Measurements from ENCODE around the gene PCP4L1.
"Not testable (repeated sequence)": the region's sequence is repeated elsewhere in the genome, so short reads cannot be mapped to it uniquely, and the experiment has no call there.

Gene PCP4L1

GRCh38 chr1:161258439-161259344 lies at the start of gene PCP4L1:
PCP4L1 (plus strand) TSS chr1:161258745; CDS start chr1:161258975, 230 bp downstream.
- peak; percentile 32 for DNase-seq

DNA sequence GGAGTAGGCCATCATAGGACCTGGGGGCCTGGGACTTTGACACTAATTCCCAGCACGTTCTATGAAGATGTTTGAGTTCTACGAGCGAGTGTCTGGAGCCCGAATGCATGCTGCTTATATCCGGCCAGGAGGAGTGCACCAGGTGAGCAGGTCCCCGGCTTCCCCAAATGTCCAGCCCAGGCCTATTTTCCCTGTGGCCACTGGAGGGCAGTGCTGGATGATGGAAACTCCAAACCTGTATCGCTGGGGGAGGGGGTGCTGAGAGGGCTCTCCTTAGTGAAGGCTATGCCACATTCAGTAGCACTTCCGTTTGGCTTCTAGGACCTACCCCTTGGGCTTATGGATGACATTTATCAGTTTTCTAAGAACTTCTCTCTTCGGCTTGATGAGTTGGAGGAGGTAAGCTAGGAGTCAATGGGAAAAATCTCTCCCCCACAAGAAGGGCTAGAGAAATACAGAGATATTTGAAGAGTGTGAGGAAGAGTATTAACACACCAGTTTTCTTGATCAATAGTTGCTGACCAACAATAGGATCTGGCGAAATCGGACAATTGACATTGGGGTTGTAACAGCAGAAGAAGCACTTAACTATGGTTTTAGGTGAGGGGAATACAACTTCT lies 48.6 kb upstream of the PCP4L1 start:
- peak; percentile 79 for DNase-seq

- DNase-seq = no peak
Observed at GRCh38 chr1:161214369-161214768, 44.2 kb upstream of the PCP4L1 start.

DNA sequence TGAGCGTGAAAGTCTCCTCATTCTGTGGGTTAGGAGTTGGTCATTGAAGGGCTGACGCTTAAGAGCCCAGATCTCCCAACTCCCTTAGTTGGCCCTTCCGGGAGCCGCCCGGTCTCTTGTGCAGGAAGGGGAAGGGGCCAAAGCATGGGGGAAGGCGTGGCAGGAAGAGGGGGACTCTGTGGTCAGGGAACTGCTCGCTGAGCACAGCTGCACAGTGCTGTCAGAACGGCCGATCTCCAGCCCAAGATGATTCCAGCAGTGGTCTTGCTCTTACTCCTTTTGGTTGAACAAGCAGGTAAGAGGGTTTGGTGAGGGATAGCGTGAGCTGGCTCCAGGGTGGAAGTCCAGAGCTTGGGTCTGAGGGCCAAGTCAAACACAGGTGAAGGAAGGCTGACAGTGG lies 43.5 kb upstream of the PCP4L1 start, which contains the start of gene FCER1G:
Gene FCER1G (plus strand): TSS at position 220 of the 400 bp plus-strand sequence. CDS start 27 bp downstream, at position 247.
- no peak for DNase-seq

- DNase-seq = peak; percentile 39
Observed at GRCh38 chr1:161216945-161217712, 41.4 kb upstream of the PCP4L1 start.

- no peak for DNase-seq
Observed at GRCh38 chr1:161217831-161218230, 40.7 kb upstream of the PCP4L1 start.

DNA sequence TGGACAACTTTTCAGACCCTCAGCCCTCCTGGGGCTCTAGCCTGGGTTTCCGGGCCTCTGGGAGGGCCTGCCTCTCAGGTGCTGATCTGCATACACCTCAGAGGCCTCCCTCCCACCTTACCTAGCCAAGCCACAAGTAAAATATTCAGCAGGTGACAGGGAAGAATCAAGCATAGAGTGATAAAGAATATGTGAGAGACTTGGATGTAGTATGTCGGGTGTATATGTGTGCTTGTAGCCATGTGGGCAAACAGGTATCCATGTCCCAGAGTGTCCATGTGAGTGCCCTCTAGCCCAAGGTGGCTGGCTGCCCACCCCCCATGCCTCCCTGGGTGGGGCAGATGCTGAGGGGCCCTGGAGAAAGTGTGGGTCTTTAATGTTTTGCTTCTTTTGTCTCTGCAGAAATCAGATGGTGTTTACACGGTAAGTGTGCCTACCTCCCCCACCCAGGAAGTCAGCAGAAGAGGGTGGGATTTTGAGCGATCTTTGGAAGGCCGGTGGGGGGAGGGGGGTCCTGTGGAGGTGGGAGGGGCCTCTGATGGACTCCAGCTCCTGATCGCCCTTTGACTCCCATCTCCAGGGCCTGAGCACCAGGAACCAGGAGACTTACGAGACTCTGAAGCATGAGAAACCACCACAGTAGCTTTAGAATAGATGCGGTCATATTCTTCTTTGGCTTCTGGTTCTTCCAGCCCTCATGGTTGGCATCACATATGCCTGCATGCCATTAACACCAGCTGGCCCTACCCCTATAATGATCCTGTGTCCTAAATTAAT lies 40.1 kb upstream of the PCP4L1 start:
- no peak for DNase-seq

GRCh38 chr1:161219078-161219892 lies 39.3 kb upstream of the PCP4L1 start:
- DNase-seq = no peak

GRCh38 chr1:161220002-161220401 lies 38.5 kb upstream of the PCP4L1 start:
- DNase-seq = no peak

DNA sequence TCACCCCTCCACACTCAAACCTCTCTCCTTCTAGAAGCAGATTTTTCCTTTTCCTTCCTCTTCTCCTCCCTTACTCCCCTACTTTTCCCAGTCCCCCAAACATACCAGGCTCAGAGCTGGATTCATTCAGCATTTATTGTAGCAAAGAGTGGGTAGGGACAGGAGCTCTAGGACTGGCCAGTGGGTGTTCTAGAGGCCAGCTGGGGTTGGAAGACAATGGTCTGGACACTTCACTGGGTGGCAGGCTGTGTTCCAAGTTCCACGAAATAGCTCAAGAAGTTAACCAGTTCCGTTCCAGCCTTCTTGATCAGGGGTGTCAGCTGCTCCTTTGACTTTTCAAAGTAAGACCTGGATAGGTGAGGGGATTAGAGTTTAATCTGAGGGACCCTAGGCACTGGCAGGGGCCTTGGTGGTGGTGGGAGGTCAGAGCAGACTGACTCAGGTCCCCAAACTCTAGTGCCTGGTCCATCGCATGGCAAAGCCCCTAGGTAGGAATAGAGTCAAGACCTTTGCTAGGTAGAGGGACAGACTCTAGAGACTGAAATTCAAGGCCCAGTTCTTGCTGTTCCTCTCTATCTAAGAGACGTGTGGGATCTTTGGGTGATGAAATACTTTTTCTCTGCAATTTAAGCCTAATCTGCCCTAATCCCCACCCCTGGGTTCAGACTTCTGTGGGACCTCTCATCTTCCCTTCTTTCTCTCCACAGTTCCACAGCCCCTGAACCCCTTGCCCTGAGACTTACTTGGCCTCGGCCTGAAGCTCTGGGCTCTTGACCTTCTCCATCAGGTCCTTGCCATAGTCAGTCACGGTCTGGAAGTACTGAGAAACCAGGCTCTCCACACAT lies 36.1 kb upstream of the PCP4L1 start:
- no peak for DNase-seq

DNA sequence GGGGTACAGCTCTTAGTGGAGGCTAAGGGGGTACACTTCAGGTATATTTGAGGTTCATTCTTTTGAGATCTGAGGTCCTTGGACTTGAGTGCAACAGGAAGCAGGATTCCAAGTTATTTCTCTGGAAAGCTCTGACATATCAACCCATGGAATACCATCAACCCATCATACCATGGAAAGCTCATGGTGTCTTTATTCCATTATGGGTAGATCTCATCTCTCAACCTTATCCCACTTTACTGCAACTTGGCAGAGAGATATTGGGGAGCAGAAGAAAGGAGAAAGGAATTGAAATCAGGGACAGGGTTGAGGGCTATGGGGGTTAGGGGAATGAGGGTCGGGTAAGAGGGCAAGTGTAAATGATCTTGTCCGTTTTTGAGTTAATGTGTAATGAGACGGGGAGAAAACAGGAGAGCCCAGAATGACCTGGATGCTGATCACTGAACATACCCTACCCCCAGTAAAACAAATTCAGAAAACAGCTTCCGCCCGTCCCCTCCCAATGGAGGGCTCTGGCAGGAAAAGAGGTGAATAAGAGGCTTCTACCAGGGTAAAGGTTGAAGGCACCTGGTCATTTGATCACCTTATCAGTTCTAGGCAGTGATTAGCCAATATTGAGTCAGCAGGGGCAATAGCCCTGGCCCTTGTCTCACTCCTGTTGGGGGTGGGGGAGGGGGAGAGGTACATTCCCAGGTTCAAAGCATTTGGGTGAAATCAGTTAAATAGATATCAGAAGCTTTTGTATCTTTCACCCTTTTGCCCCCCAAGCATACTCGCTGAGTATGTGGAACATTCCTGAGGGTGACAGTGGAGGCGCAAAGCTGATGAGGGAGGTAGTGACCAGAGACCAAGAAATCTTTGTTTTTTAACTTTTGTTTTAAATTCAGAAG lies 34.5 kb upstream of the PCP4L1 start:
- DNase-seq = no peak

DNA sequence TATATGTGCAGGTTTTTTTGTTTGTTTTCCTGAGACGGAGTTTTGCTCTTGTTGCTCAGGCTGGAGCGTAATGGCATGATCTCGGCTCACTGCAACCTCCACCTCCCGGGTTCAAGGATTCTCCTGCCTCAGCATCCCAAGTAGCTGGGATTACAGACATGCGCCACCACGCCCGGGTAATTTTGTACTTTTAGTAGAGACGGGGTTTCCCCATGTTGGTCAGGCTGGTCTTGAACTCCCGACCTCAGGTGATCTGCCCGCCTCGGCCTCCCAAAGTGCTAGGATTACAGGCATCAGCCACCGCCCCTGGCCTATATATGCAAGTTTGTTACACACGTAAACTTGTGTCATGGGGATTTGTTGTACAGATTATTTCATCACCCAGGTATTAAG lies 33.9 kb upstream of the PCP4L1 start:
- not testable (repeated sequence) for DNase-seq

- DNase-seq = no peak
Observed at GRCh38 chr1:161225178-161225533, 33.4 kb upstream of the PCP4L1 start.

DNA sequence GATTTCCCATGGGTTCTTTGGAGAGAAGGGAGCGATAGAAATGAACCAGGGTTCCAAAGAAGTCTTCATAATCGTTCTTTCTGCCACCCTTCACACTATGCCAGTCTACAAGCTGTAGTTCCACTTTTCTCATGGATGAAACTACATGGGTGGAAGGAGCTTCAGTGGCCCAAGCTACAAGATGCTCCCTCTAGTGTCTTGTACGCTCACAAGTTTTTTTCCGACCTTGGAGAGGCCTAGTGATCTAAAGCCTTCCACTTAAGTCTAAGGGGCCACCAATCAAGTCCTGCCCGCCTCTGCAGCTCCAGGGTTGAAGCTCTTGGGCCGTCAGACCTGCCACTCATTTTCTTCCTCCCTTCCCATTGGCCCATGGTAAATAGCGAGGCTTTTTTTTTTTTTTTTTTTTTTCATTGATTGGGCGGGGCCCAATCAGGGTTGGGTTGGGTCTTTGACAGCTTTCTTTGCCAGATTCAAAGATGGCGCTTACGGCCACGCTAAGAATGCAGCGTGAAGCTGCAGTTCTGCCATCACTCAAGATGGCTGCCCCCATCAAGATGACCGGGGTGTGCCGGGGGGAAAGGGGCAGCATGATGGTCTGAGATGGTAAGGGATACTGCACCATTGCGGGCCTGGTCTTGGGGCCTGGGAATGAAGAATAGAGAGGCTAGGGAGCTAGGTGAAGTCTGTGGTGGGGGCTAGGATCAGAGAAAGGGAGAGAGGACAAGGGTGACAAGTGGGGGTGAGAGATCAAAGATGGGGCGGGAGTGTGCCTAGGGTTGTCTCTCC lies 32.8 kb upstream of the PCP4L1 start, which contains the start of gene TOMM40L:
Gene TOMM40L (plus strand): TSS at position 527 of the 786 bp plus-strand sequence. CDS start 430 bp downstream, outside the sequence.
- peak; percentile 97 for DNase-seq

GRCh38 chr1:161226320-161226711 lies 32.2 kb upstream of the PCP4L1 start:
- DNase-seq = peak; percentile 23

DNA sequence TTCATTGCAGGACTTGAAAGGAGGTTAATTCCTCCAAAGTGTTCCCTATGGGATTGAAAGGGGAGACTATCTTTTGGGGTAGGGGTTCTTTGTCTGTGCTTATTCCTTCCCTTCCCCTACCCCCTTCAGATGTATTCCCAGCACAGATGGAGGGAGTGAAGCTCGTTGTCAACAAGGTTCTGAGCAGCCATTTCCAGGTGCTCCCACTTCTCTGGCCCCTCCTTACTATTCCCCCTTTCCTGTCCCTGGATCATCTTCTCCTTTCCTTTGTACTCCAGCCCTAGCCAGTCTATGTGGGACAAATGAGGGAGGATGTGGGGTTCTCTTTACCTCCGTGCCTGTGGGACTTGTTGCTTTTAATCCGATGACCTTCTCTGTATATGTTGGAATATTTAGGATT lies 31.8 kb upstream of the PCP4L1 start:
- DNase-seq = no peak

- peak; percentile 89 for DNase-seq
Observed at GRCh38 chr1:161227196-161227871, 31.2 kb upstream of the PCP4L1 start.

GRCh38 chr1:161228032-161228431 lies 30.5 kb upstream of the PCP4L1 start:
- DNase-seq = no peak

Measured in activated CD4-positive, alpha-beta T cell treated with anti-CD3 and anti-CD28 coated beads, Interleukin-10, Interleukin-2, amounts not matched to agents 100 ng/mL and 50 ng/mL, durations not matched to agents 16 hours and 8 hours (primary cell).